ENCODE data around the gene MYL3.

- TF ChIP-seq EZH2 (IDR thresholded peaks at IDR 0.05; ENCODE audit: insufficient read depth, poor library complexity, severe bottlenecking) (no peak), EZH2phosphoT487 (IDR thresholded peaks at IDR 0.05; ENCODE audit: insufficient read depth, low read depth) (no peak)
These were observed 6.2 kb upstream of the MYL3 start for GRCh38 chr3:46869440-46869839.

Data from GM23248 (cell line).